ENCODE data around the gene HERPUD1. TPM values are rescaled to one million over a fixed set of nuclear protein-coding genes. Genes with fewer than 3 reads are reported as not detected.

HERPUD1 gene
- polyA plus RNA-seq, 2 of the 4 experiments (the other 2 are of a cell fraction): 65.8 to 140 TPM

- ATAC-seq (no peak), FAIRE-seq (no peak), DNase-seq (ENCODE audit: low read depth in 1 of 2, low spot score in 1 of 2) (no peak)
- ChIA-PET CTCF (interaction anchor here (0.6 to 2.3 kb wide), 9 partner anchors 9 to 252 kb away, joined by 3 to 11 read pairs (median 3); partner anchors contain the start of gene CETP), POLR2A (interaction anchor here (1.6 kb wide), 1 partner anchor 21 kb away, joined by 3 read pairs; no protein-coding TSS in a partner anchor)
- no peak overlapping the region for H3K4me3 ChIP-seq
- no peaks in the 10 kb centered on the region for H3K9me3 ChIP-seq
- no peaks in the 10 kb centered on the region for H3K4me1 ChIP-seq
- no peak overlapping the region for H3K27ac ChIP-seq
- no peak overlapping the region for H3K4me2 ChIP-seq
- TF ChIP-seq, protein P1, sequence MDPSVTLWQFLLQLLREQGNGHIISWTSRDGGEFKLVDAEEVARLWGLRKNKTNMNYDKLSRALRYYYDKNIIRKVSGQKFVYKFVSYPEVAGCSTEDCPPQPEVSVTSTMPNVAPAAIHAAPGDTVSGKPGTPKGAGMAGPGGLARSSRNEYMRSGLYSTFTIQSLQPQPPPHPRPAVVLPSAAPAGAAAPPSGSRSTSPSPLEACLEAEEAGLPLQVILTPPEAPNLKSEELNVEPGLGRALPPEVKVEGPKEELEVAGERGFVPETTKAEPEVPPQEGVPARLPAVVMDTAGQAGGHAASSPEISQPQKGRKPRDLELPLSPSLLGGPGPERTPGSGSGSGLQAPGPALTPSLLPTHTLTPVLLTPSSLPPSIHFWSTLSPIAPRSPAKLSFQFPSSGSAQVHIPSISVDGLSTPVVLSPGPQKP (IDR thresholded peaks at IDR 0.05; ENCODE audit: low read depth, low read length): no peak
- no peak for TF ChIP-seq PHF8 (IDR thresholded peaks at IDR 0.05; ENCODE audit: borderline replicate concordance, low read depth)
- no peak for TF ChIP-seq HOXB5 (CRISPR knock-in tag; IDR thresholded peaks at IDR 0.05)
- TF ChIP-seq CBX8 (IDR thresholded peaks at IDR 0.05): no peak
- TF ChIP-seq NR3C1 (IDR thresholded peaks at IDR 0.05): no peak
- TF ChIP-seq, protein P2, sequence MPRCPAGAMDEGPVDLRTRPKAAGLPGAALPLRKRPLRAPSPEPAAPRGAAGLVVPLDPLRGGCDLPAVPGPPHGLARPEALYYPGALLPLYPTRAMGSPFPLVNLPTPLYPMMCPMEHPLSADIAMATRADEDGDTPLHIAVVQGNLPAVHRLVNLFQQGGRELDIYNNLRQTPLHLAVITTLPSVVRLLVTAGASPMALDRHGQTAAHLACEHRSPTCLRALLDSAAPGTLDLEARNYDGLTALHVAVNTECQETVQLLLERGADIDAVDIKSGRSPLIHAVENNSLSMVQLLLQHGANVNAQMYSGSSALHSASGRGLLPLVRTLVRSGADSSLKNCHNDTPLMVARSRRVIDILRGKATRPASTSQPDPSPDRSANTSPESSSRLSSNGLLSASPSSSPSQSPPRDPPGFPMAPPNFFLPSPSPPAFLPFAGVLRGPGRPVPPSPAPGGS (IDR thresholded peaks at IDR 0.05): no peak
- TF ChIP-seq ZC3H11A (IDR thresholded peaks at IDR 0.05): no peak
- no peak for TF ChIP-seq CBX2 (IDR thresholded peaks at IDR 0.05; ENCODE audit: borderline replicate concordance, low read depth)
- WGBS (ENCODE audit: missing lambda C conversion rate): 76% methylated on average over 12 of the region's 12 CpGs
Observed at GRCh38 chr16:56910654-56911539, 21.0 kb upstream of the HERPUD1 start.

GRCh38 chr16:56911771-56912571 is 20.0 kb upstream of the HERPUD1 start:
- H3K27ac ChIP-seq: no peak overlapping the region
- DNase-seq (ENCODE audit: low read depth in 1 of 2, low spot score in 1 of 2) (no peak), FAIRE-seq (no peak), ATAC-seq (peak in 1 of 2 experiments; percentile 43; a peak in 2 of 6 replicates)
- WGBS (ENCODE audit: missing lambda C conversion rate): 82% methylated on average over 21 of the region's 22 CpGs
- no peak overlapping the region for H3K4me2 ChIP-seq
- ChIA-PET POLR2A (interaction anchor here (1.0 to 1.6 kb wide), 2 partner anchors 19 to 20 kb away, joined by 3 read pairs; partner anchors contain the start of gene HERPUD1), CTCF (interaction anchor here (0.6 to 2.3 kb wide), 7 partner anchors 8 to 251 kb away, joined by 3 to 11 read pairs (median 3); partner anchors contain the start of gene CETP)
- no peaks in the 10 kb centered on the region for H3K4me1 ChIP-seq
- TF ChIP-seq HOXB13 (CRISPR knock-in tag; IDR thresholded peaks at IDR 0.05; ENCODE audit: low read depth) (no peak), HOXB5 (CRISPR knock-in tag; IDR thresholded peaks at IDR 0.05) (no peak), POLR2A (IDR thresholded peaks at IDR 0.05; ENCODE audit: low read length) (no peak), ZFP36 (IDR thresholded peaks at IDR 0.05; ENCODE audit: borderline replicate concordance, partially characterized antibody) (no peak), NPAS2 (CRISPR knock-in tag; IDR thresholded peaks at IDR 0.05; ENCODE audit: borderline replicate concordance) (no peak), MAZ (IDR thresholded peaks at IDR 0.05; ENCODE audit: borderline replicate concordance, low read depth, low read length) (no peak), SREBF2 (IDR thresholded peaks at IDR 0.05) (no peak)
- TF ChIP-seq, protein P3, sequence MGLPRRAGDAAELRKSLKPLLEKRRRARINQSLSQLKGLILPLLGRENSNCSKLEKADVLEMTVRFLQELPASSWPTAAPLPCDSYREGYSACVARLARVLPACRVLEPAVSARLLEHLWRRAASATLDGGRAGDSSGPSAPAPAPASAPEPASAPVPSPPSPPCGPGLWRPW (IDR thresholded peaks at IDR 0.05): no peak
- no peaks in the 10 kb centered on the region for H3K9me3 ChIP-seq
- no peak overlapping the region for H3K4me3 ChIP-seq
